GM18868 (cell line): ENCODE data around the gene ZNF536.
"Not testable (repeated sequence)": the region's sequence is repeated elsewhere in the genome, so short reads cannot be mapped to it uniquely, and the experiment has no call there.

Experiments used
- ATAC-seq: cut with Tn5 transposase; IDR thresholded peaks from one replicate; pipeline ENCODE4 v1.9.1; 2021; ENCODE audit warnings: mild to moderate bottlenecking, moderate library complexity; ENCODE audit not compliant: unreplicated experiment

Gene ZNF536

DNA sequence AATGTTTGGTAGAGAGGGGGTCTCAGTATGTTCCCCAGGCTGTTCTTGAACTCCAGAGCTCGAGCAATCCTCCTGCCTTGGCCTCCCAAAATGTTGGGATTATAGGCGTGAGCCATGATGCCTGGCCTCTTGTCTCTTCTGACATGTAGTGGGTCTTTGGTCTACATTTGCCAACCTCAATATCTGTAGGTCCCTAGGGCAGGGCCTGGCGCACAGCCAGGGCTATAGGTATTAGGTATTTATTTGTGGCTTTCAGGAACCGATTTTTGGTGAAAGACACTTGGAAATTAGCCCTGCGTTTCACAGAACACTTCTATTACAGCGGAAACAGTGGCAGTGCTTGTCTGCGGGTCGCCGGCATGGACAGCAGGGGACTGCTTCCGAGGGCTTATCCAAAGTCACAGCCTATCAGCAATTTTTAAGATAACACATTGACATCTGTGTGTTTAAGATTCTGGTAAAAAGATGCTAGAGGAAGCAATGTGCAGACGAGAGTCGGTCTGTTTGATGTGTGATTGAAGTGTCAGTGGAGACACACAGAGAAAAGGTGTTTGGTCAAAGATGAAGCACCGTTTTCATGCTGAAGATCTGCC, 14.5 kb downstream of the ZNF536 start:
- ATAC-seq = no peak

DNA sequence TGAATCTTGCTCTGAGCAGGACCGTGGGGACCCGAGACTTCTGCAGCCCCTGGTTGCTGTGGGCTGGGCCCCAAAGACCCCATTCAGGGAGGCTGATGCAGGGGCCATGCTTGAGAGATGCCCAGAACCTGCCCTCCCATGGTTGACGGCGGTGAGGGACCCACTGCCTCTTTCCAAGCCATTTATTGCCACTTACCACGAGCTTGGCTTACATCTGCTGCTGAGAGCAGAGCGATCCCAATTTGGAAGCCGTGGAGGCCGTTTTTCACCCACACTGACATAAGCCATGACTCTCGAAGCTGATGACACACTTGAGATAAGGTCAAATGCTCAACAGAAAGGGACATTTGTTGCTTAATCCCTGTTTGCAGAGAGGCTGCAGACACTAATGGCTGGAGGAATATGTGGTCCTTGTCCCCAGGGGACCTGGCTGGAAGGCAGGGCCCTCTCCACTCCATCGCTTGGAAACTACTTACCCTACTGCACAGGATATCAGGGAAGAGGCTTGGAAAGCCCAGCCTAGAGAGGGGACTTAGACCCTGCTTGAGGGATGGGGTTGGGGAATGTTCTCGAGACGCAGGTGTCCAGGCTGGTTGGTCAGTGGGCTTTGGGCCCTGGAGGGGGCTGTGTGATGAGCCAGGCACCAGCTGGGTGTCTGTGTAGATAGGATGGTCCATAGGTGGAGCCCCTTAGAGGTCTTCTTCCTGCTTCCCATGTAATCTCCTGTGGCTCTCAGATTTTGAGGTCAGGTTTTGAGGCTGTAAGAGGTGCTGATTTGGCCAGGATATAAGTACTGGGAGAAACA, 15.3 kb downstream of the ZNF536 start:
- no peak for ATAC-seq

- no peak for ATAC-seq
Measured at GRCh38 chr19:30388327-30388726, 16.1 kb downstream of the ZNF536 start.

DNA sequence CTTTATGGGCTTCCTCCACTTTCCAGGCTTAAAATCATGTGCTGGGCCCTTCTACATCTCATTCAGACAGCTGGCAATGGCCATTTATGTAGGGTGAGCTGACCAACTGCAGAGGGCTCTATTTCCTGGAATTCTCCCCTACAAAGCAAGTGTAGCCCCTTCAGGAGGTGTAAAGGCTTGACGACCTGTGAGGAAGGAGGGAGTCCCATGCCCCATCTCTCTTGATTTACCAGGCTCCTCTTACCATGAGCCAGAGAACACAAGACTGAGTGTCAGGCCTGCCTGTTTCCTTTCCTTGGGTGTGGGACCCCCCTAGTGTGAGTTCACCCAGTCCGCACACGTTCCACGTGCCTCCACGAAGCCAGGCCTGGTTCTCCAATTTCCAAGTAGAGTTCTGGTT, 16.6 kb downstream of the ZNF536 start:
- ATAC-seq = no peak

GRCh38 chr19:30390356-30390988, 18.3 kb downstream of the ZNF536 start:
- ATAC-seq = no peak

- ATAC-seq = no peak
Measured at GRCh38 chr19:30391052-30391451, 18.9 kb downstream of the ZNF536 start.

GRCh38 chr19:30391554-30392551, 19.7 kb downstream of the ZNF536 start:
- ATAC-seq = no peak

- ATAC-seq = no peak
Measured at GRCh38 chr19:30393046-30393445, 20.9 kb downstream of the ZNF536 start.

DNA sequence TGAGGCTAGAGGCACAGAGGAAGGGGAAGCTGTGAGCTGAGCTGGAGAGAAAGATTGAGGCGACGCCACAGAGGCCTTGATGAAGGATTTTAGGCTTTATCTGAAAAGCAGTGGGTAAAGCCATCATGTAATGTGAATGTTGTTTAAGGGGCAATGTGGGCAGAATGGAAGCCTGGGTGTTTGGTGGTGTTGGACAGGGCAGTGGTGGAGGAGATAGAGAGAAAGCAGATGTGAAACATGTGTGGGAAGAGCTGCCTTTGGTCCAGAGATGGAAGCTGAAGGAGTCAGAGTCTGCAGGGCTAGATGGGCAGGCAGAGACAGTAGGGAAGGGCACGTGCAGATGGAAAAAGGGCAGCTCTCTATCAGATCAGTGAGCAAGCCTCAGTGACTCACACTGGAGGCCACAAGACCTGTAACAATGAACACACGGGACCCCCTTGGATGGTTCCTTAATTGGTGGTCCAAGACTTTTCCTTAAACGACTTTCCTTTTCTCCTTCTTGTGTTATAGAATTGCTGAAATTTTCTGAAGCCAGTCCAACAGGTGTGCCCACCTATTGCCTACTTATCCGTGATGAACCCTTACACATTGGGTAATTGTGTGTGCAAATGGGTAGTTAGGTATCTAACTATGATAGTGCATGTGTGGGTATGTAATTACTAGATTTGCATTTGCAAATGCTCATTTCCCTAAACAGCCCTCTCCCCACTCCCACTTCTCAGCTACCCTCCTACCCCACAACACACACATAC, 21.7 kb downstream of the ZNF536 start:
- ATAC-seq = no peak

- ATAC-seq = no peak
Measured at GRCh38 chr19:30394481-30395151, 22.4 kb downstream of the ZNF536 start.

DNA sequence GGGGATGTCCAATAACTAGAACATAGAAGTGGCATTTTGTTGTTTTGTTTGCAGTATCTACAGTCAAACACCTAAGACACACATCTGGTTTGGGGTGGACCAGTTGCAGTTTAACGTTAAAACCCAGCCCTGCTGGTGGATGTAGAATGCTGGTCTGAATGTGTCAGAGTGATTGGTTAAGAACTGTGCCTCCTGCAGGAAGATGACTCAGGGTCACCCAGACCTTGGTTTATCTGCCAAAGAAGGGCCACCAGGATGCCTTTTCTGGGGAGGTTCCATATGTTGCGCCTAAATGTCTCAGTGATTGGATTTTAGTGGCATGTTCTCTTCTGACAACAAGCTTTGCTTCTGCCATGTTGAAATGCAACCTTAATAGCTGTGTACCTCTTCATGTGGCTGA, 23.1 kb downstream of the ZNF536 start:
- ATAC-seq = no peak

- ATAC-seq = not testable (repeated sequence)
Measured at GRCh38 chr19:30398539-30398938, 26.4 kb downstream of the ZNF536 start.

GRCh38 chr19:30401956-30402355, 29.8 kb downstream of the ZNF536 start:
- no peak for ATAC-seq

- no peak for ATAC-seq
Measured at GRCh38 chr19:30402436-30403202, 30.4 kb downstream of the ZNF536 start.

DNA sequence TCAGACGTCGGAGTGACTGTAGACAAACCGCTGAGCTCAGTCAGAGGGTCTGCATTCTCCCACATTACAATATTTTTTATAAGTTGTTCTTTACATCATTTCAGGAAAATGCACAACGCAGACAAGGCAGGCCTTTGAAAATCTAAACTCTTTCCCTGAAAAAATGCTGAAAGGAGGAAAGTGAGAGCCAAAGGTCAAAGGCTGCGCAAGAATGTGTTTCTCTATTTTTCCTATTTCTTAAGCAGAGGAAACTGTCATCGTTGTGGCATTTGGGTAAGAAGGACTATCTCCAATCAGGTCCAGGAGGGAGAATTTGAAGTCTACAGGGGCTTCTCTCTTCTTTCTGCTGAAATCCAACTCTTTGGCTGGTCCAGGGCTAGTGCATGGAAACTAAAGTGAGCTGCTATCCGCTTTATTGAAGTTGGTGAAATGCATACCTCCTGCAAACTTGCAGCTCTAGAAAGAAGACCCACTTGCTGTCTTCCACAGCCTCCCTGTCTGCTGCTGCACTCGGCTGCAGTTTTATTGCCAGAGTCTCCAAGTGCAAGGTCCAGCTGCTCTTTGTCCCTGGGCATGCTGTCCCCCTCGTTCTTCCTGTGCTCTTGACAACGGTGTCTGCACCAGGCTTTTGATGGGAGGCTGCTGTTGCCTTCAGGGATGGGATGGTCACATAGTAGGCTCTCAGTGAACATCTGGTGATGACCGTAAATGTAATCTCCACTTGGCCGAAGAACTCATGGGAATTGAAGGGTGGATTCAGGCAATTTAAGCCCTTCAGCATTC, 31.2 kb downstream of the ZNF536 start:
- no peak for ATAC-seq

DNA sequence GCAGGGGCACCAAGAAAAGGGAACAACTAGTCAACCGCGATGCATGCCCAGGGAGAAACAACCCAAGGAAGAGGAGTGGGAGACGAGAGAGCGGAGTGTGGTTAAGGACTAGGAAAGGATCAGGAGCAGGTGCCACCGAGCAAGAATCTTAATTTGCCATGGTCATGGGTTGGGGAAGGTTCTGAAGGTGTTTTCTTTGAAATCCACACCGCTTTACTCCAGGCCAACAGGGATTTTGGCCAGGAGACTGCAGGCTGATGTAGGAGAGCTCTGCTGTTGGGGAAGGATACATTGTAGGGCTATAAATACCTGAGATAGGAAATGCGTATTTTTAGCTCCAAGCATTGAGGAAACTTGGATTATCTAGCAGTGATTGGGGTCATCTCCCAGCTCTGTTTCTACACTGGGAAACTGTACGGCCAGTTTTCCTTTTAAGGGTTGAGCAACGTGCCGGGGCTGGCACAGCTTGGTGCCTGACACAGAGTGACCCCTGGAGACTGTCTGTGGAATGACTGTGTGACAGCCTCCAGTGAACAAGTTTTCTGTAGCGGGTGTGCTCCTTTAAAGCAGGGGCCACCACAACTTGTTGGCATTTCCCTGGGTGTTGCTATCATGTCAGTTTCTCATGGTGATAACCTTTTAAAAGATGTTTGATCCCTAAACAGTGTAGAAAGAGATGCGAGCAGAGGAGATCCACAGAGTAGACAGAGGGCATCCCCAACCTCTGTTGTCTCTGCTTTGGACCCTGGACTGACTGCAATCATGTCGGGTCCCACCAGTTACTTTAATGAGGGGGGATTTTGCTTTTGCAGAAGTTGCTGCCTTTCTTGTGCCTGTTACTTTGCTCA, 34.3 kb downstream of the ZNF536 start:
- no peak for ATAC-seq

DNA sequence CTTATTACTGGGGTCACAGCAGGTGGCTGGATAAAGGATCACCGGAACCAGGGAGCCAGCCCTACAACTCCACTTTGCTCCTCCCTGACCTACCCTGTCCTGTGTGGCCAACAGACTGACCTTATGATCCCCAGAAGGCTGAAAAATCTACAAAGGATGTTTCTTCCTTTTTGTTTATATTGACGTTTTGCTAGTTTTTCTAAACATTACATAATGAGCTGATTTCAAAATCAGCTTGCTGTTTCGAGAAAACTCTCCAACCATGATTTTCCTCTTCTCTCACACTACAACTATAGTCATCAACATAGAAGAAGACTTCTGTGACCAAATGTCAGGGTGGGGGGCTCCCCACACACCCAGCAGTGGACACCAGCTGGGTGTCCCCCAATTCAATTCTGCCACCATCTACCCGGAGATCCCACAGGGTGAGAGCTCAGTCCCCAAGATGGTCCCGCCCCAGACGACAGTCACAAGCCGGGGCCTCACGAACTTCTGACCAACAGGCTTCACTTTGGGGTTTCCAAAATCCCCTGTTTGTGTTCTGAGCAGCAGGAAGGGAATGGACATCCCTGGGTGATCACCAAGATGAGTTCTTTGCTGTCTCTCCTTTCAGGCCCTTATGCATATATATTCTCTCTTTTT, 35.0 kb downstream of the ZNF536 start:
- ATAC-seq = no peak
